GM15510 (cell line): Measurements from ENCODE around the gene SCN4B.

Experiments
- POLR2A ChIP-seq: IDR thresholded peaks from 3 replicates; pipeline ENCODE4 v1.6.1; 2011; ENCODE audit warnings: borderline replicate concordance; ENCODE audit not compliant: insufficient read length; ENCODE audit errors: extremely low read depth

SCN4B gene

GRCh38 chr11:118175993-118176777 is 23.6 kb upstream of the SCN4B start, which contains the start of gene SCN2B:
Gene SCN2B (minus strand): TSS chr11:118176639. CDS start chr11:118176431, 208 bp downstream.
- TF ChIP-seq POLR2A = no peak

- no peak for TF ChIP-seq POLR2A
Observed at GRCh38 chr11:118175031-118175992, 22.7 kb upstream of the SCN4B start.

DNA sequence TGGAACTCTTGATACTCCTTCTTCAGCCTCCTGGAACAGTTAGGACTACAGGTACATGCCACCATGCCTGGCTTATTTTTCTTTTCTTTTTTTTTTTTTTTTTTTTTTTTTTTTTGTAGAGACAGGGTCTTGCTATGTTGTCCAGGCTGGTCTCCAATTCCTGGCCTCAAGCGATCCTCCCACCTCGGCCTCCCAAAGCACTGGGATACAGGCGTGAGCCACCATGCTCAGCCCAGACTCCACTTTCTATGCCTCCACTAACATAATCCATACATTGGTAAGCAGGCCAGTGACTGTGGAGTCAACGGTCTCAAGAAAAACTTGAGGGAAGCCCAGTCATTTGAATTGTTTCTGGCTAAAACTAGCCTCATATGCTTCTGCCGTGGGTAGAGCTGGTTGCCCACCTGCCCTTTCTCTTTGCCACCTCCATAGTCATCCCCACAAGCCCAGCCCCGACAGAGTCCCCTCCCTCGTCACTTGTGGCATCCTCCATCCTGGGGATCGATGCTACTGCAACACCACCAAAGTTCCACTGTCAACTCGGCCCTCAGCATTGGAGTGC is 21.5 kb upstream of the SCN4B start:
- TF ChIP-seq POLR2A = no peak

DNA sequence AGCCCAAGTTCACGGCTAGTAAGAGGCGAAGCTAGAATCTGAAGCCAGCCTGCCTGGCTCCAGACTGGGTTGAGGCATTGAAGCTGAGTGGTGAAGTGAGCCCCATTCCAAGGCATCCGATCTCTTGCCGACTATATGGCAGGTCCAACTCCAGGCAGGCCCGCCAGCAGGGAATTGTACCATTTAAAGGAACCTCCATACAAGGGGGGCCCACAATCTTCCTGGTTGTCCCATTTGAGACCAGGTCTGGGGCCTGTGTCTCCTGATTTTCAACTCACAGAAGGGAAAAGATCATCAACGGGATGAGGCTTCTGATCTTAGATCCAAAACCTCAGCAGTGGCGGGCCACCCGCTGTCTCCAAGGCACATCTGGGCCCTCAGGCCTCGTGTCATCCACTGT is 19.7 kb upstream of the SCN4B start:
- no peak for TF ChIP-seq POLR2A

DNA sequence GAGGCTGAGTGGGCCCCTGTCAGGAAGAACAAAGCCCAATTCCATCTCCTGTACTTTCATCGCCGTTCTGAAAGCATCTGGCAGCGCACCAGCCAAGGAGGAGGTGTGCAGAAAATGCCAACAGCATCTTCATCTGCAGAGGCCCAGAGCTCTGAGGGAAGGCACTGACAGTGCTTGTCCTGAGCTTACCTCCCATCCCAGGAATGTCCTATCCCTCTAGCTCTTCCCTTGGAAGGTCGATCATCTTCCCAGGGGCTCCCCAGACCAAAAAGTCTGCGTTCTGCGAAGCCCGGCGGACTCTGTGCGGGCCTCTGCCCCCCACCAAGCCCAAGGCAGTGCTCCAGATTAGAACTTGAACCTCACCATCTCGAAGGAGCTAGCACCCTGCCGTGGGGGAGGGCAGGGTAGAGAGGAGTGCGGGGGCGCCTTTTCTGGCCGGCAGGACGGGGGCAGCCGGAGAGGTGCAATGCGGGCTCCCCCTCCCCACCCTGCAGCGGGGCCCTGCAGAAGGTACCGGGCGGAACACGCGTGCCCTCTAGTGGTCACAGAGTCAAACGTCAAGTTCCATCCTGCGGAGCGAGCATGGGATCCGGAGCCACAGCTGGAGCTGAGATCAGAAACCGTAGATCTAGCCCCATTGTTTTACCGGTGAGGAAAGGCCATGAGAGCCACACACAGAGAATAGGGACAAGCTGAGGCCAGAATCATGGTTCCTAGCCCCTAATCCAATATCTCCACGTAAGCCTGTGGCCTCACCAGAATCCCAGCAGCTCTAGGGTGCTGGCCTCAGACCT is 18.8 kb upstream of the SCN4B start:
- TF ChIP-seq POLR2A = no peak

DNA sequence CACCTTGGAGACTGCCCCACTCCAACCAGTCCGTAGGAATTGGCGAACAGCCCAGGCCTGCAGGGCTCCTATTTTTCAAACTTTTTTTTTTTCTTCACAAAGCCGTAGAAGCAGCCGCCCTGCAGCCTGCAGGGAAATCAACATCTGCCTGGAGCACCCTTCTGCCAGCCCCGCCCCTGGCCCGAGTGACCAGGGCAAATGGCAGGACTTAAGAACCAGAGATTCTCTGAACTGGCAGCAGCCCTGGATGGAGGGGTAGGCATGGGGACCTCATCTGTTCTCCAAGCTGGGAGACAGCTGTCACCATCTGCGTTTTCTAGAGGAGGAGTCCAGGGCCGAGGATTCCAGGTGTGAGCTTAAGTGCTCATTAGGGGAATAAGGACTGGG is 18.3 kb upstream of the SCN4B start:
- TF ChIP-seq POLR2A = no peak

- TF ChIP-seq POLR2A = no peak
Observed at GRCh38 chr11:118170231-118170630, 17.6 kb upstream of the SCN4B start.

GRCh38 chr11:118169300-118170140 is 16.9 kb upstream of the SCN4B start:
- no peak for TF ChIP-seq POLR2A

DNA sequence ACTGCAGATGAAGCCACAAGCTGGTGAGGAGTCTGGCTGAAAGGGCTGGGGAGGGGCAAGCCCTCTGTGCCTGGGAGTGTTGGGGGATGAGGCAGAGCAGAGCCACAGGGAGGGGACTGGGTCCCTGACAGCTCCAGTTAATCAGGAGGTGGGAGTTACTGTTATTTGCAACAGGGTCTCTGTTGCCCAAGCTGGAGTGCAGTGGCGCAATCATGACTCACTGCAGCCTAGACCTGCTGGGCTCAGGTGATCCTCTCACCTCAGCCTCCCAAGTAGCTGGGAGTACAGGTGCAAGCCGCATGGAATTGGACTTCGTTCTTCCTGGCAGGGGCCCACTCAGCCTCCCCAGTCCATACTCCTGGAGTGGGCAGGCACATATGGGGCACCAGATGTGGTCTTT is 16.1 kb upstream of the SCN4B start:
- TF ChIP-seq POLR2A = no peak

GRCh38 chr11:118168316-118168715 is 15.7 kb upstream of the SCN4B start:
- TF ChIP-seq POLR2A = no peak

GRCh38 chr11:118167906-118168305 is 15.3 kb upstream of the SCN4B start:
- no peak for TF ChIP-seq POLR2A

- no peak for TF ChIP-seq POLR2A
Observed at GRCh38 chr11:118167253-118167652, 14.6 kb upstream of the SCN4B start.

DNA sequence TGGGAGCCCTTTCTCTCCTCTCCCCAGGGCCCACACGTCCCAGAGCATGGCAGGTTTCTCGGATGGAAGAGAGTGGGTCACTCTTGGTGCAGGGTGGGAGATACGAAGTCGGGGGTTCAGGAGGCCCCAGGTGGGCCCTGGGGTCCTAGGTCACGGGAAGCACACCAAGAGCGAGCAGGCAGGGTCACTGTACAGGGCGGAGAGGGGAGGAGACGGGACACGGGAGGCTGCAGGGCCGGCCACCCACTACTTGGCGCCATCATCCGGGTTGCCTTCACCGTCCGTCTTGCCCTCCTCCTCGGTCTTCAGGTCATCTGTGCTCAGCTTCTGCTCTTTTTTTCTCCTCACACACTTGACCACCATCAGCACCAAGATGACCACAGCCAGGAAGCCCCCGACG is 14.0 kb upstream of the SCN4B start:
- TF ChIP-seq POLR2A = no peak
